K562 (cell line): ENCODE data around the gene SLC17A1. TPM values are rescaled to one million over a fixed set of nuclear protein-coding genes. Genes with fewer than 3 reads are reported as not detected.

Source experiments
- ATAC-seq: fragments of 200-7000 bp; cut with Tn5 transposase; 3 replicates; pipeline ENCODE4 v1.9.1; 2020; ENCODE audit warnings: moderate library complexity
- BruUV-seq: library from RNA; stranded (reverse); fragments of 400-500 nt; replicated peaks from 2 replicates; lab custom pipeline; 2021; lab: Mats Ljungman, UMichigan
- CTCF ChIA-PET: fragments of 300-600 bp; formaldehyde crosslinking; extraction: SDS; loops from one replicate; lab custom pipeline; 2021; ENCODE audit warnings: low intra/inter-chr PET ratio; lab: Yijun Ruan, JAX
- POLR2A ChIA-PET: fragments of 300-600, 350-650 bp; sonication (Branson Sonifier 250); formaldehyde crosslinking; extraction: SDS; loops from one replicate; lab custom pipeline; 2021; ENCODE audit warnings: antibody characterized with exemption, inconsistent platforms; lab: Yijun Ruan, JAX
- DNase-seq, 4 experiments: peaks; one replicate each; pipeline versions ENCODE4 v3.0.0 to v3.0.0-alpha.2; 2011 to 2018; ENCODE audit warnings: low spot score in 3 of 4, mixed read lengths in 3 of 4; ENCODE audit errors: extremely low read depth in 1 of 4
- FAIRE-seq: peaks from 2 replicates; lab custom pipeline; 2011; peaks lifted over from hg19 to GRCh38; lab: Jason Lieb, UNC
- H2AFZ ChIP-seq: 2 replicates; pipeline ENCODE4 v1.6.0; 2011; ENCODE audit warnings: low read depth, low read length, control low read depth, inconsistent platforms
- H3K27ac ChIP-seq: fragments of 200-600 bp; 3 replicates; pipeline ENCODE4 v1.8.0; 2011; ENCODE audit warnings: low read depth, mild to moderate bottlenecking, control low read depth, inconsistent platforms, low read length, moderate library complexity, mixed read lengths; ENCODE audit errors: extremely low read depth
- H3K27me3 ChIP-seq, 2 experiments: fragments of 300-600 bp in 1 of 2; 2 replicates in 1 of 2; 3 replicates in 1 of 2; pipeline versions ENCODE4 v1.6.0 to v1.8.0; 2011; ENCODE audit warnings: inconsistent platforms in 2 of 2, low read length in 2 of 2, mild to moderate bottlenecking in 1 of 2, mixed read lengths in 1 of 2, moderate library complexity in 1 of 2; ENCODE audit not compliant: control insufficient read depth in 2 of 2, insufficient read depth in 2 of 2
- H3K36me3 ChIP-seq: fragments of 300-600 bp; 3 replicates; pipeline ENCODE4 v1.8.0; 2011; ENCODE audit warnings: mild to moderate bottlenecking, low read length, inconsistent platforms; ENCODE audit not compliant: control insufficient read depth, insufficient read depth
- H3K4me1 ChIP-seq, 2 experiments: fragments of 200-600 bp in 1 of 2; replicated peaks in 1 of 2; 2 replicates in 1 of 2; 3 replicates in 1 of 2; pipeline versions ENCODE4 v1.5.1 to v1.8.0; 2011; ENCODE audit warnings: inconsistent platforms in 2 of 2, low read length in 2 of 2, mild to moderate bottlenecking in 1 of 2, mixed read lengths in 1 of 2, moderate library complexity in 1 of 2; ENCODE audit not compliant: control insufficient read depth in 2 of 2, insufficient read depth in 2 of 2
- H3K4me2 ChIP-seq: 2 replicates; pipeline ENCODE4 v1.6.1; 2011; ENCODE audit warnings: low read length, control low read depth, inconsistent platforms, mixed read lengths; ENCODE audit not compliant: insufficient read depth
- H3K4me3 ChIP-seq: fragments of 200-600 bp; sonication (generic), shearing (Covaris generic); 2 replicates; pipeline ENCODE4 v1.5.1; 2016; ENCODE audit warnings: control low read depth, inconsistent platforms
- H3K79me2 ChIP-seq: fragments of 200-600 bp; 3 replicates; pipeline ENCODE4 v1.8.0; 2011; ENCODE audit warnings: low read length, inconsistent platforms; ENCODE audit not compliant: control insufficient read depth, insufficient read depth
- H3K9ac ChIP-seq, 2 experiments: 2 replicates each; pipeline versions ENCODE4 v1.6.0 to v1.6.1; 2011; ENCODE audit warnings: low read depth in 2 of 2, low read length in 2 of 2, control low read depth in 1 of 2, inconsistent platforms in 1 of 2, mild to moderate bottlenecking in 1 of 2, mixed read lengths in 1 of 2; ENCODE audit not compliant: insufficient read depth in 1 of 2
- H3K9me1 ChIP-seq: one replicate; pipeline ENCODE4 v1.6.0; 2011; ENCODE audit warnings: inconsistent platforms, mild to moderate bottlenecking, low read length, moderate library complexity; ENCODE audit not compliant: control insufficient read depth, insufficient read depth
- H3K9me3 ChIP-seq: replicated peaks from 2 replicates; pipeline ENCODE4 v1.5.1; 2011; ENCODE audit warnings: low read depth, low read length, inconsistent platforms; ENCODE audit not compliant: control insufficient read depth, insufficient read depth
- H4K20me1 ChIP-seq: replicated peaks from 2 replicates; pipeline ENCODE4 v1.6.1; 2011; ENCODE audit warnings: low read length, inconsistent platforms, mixed read lengths; ENCODE audit not compliant: control insufficient read depth, insufficient read depth
- ARNT ChIP-seq, 2 experiments: fragments of 450-650 bp; IDR thresholded peaks; 2 replicates each; pipeline ENCODE4 v1.6.1; 2016; ENCODE audit warnings: mild to moderate bottlenecking in 1 of 2
- BACH1 ChIP-seq: fragments of 200-800 bp; sonication (Bioruptor generic); IDR thresholded peaks from 2 replicates; pipeline ENCODE4 v1.6.1; 2016; ENCODE audit warnings: missing genetic modification characterization, missing compliant biosample characterization
- BCOR ChIP-seq: fragments of 450-650 bp; IDR thresholded peaks from 2 replicates; pipeline ENCODE4 v1.6.1; 2016
- BRF1 ChIP-seq: IDR thresholded peaks from 3 replicates; pipeline ENCODE4 v1.6.1; 2011; ENCODE audit warnings: borderline replicate concordance, mild to moderate bottlenecking; ENCODE audit not compliant: insufficient read length; ENCODE audit errors: extremely low read depth
- CBFA2T3 ChIP-seq: fragments of 450-650 bp; IDR thresholded peaks from 2 replicates; pipeline ENCODE4 v1.6.1; 2017
- CREB1 ChIP-seq, 2 experiments: sonication (generic) in 1 of 2; formaldehyde crosslinking in 1 of 2; IDR thresholded peaks; 2 replicates each; pipeline versions ENCODE4 v1.6.1 to v1.8.0; 2012 to 2022; ENCODE audit warnings: inconsistent platforms in 1 of 2, mild to moderate bottlenecking in 1 of 2, missing genetic modification reagents in 1 of 2, moderate library complexity in 1 of 2
- ELF1 ChIP-seq: fragments of 200-800 bp; sonication (Bioruptor generic); IDR thresholded peaks from 2 replicates; pipeline ENCODE4 v1.6.1; 2016; ENCODE audit warnings: missing genetic modification characterization, missing compliant biosample characterization
- LEF1 ChIP-seq: fragments of 450-650 bp; IDR thresholded peaks from 2 replicates; pipeline ENCODE4 v1.6.1; 2016; ENCODE audit warnings: mild to moderate bottlenecking
- MED1 ChIP-seq: sonication (generic); formaldehyde crosslinking; IDR thresholded peaks from 2 replicates; pipeline ENCODE4 v1.8.1; 2023; ENCODE audit warnings: missing genetic modification reagents, borderline replicate concordance
- PHF20 ChIP-seq: fragments of 450-650 bp; IDR thresholded peaks from 2 replicates; pipeline ENCODE4 v1.6.1; 2018; ENCODE audit not compliant: partially characterized antibody
- RBFOX2 ChIP-seq: fragments of 200-400 bp; formaldehyde crosslinking; IDR thresholded peaks from 2 replicates; pipeline ENCODE4 v1.6.1; 2017; ENCODE audit warnings: low read depth, mild to moderate bottlenecking, low read length, moderate library complexity
- RBM22 ChIP-seq: fragments of 200-400 bp; formaldehyde crosslinking; IDR thresholded peaks from 2 replicates; pipeline ENCODE4 v1.6.1; 2018; ENCODE audit warnings: low read length, low read depth; ENCODE audit not compliant: poor library complexity, severe bottlenecking
- ZKSCAN1 ChIP-seq: fragments of 150-350 bp; IDR thresholded peaks from 2 replicates; pipeline ENCODE4 v1.6.1; 2016; ENCODE audit warnings: low read depth, low read length
- ZNF146 ChIP-seq: IDR thresholded peaks from one replicate; pipeline ENCODE4 v1.6.1; 2018; ENCODE audit warnings: missing compliant biosample characterization; ENCODE audit not compliant: unreplicated experiment
- WGBS: fragments of 100-300 bp; shearing (Covaris generic); methylation state at CpG from one replicate; pipeline ENCODE4 v1.1.6; 2016; ENCODE audit warnings: low coverage, mixed read lengths; ENCODE audit not compliant: insufficient coverage; ENCODE audit errors: missing lambda C conversion rate; 5-methylcytosine and 5-hydroxymethylcytosine counted together
- in situ Hi-C: fragments of 300-500 bp; cut with MboI; formaldehyde crosslinking; loops from 4 replicates; pipeline ENCODE4 v1.15.0; 2018; ENCODE audit warnings: inconsistent platforms, mixed read lengths
- intact Hi-C: fragments of 100-400 bp; cut with micrococcal nuclease; formaldehyde crosslinking; loops from 2 replicates; pipeline ENCODE4 v1.14.2; 2022
- polyA plus RNA-seq, 8 experiments: library from polyadenylated mRNA; depleted of rRNA in 4 of 8; stranded (reverse) in 5 of 8; unstranded in 3 of 8; fragments of >200 nt; fragmentation: Nextera tagmentation in 2 of 8; fragmentation: Illumina TruSeq in 1 of 8; extraction: Ambion mirVana in 2 of 8; extraction: Trizol in 1 of 8; gene quantifications; 2 replicates each; pipeline versions ENCODE4 v1.2.1 to v1.2.3, GENCODE V29; 2011 to 2014; ENCODE audit warnings: inconsistent platforms in 1 of 8, missing spikeins in 1 of 8
- total RNA-seq, 7 experiments: library from RNA; depleted of rRNA in 6 of 7; stranded (reverse); fragments of >200 nt in 6 of 7; fragmentation: Illumina TruSeq in 2 of 7; extraction: Trizol in 2 of 7; gene quantifications; 2 replicates each; pipeline versions ENCODE4 v1.2.1 to v1.2.3, GENCODE V29; 2011 to 2021; ENCODE audit warnings: low replicate concordance in 1 of 7
- TF ChIP-seq, protein P1 (sequence below): fragments of 250-450 bp; sonication (Bioruptor Pico); IDR thresholded peaks from 2 replicates; pipeline ENCODE4 v1.5.0; 2021
- TF ChIP-seq, protein P2 (sequence below): fragments of 450-650 bp; IDR thresholded peaks from 2 replicates; pipeline ENCODE4 v1.6.1; 2017; ENCODE audit warnings: antibody characterized with exemption

SLC17A1 gene
- total and polyA plus RNA-seq, 9 of the 15 experiments (the other 6 are each of a cell fraction or from before 2014, with no cell fraction given) = not detected

DNA sequence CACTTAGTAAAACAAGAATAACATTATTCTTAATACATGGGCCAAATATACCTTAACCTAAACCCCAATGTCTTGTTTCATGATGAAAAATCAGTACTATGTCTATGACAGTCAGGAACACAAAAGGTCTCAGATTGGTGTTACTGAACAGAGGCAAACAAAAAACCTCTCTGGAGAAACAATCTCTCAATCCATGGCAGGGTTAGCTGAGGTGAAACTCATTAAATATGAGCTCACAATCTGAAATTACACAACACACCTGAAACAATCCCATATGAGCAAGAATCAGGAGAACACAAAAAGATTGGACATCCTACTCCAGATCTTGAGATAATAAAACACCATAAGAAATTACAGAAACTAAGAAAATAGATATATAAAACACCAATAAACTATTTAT lies 83.8 kb downstream of the SLC17A1 start:
- ChIA-PET POLR2A (interaction anchor here (0.6 kb wide), 1 partner anchor 24 kb away, joined by 3 read pairs; no protein-coding TSS in a partner anchor), CTCF (no interaction called here)
- TF ChIP-seq MED1 (CRISPR knock-in tag) = no peak
- no peak for TF ChIP-seq PHF20
- TF ChIP-seq ARNT (IDR thresholded peaks at IDR 0.05) = no peak
- no peak for TF ChIP-seq LEF1
- no peak for TF ChIP-seq BACH1
- TF ChIP-seq RBM22 = no peak
- no peak for TF ChIP-seq ZNF146 (CRISPR knock-in tag)
- no peak for TF ChIP-seq BRF1
- in situ Hi-C loops = no loop called here
- Histone ChIP-seq H3K4me1 (no peaks in the 10 kb centered on the region), H4K20me1 (no peaks in the 10 kb centered on the region), H3K4me2 (no peak overlapping the region), H3K4me3 (no peak overlapping the region), H3K27me3 (no peaks in the 10 kb centered on the region), H3K9me1 (no peaks in the 10 kb centered on the region), H3K27ac (no peak overlapping the region), H2AFZ (no peak overlapping the region), H3K9me3 (no peaks in the 10 kb centered on the region), H3K79me2 (no peaks in the 10 kb centered on the region), H3K9ac (no peak overlapping the region), H3K36me3 (no peaks in the 10 kb centered on the region)
- intact Hi-C loops = no loop called here
- BruUV-seq = no TSS peak
- ATAC-seq (no peak), FAIRE-seq (no peak), DNase-seq (no peak)

DNA sequence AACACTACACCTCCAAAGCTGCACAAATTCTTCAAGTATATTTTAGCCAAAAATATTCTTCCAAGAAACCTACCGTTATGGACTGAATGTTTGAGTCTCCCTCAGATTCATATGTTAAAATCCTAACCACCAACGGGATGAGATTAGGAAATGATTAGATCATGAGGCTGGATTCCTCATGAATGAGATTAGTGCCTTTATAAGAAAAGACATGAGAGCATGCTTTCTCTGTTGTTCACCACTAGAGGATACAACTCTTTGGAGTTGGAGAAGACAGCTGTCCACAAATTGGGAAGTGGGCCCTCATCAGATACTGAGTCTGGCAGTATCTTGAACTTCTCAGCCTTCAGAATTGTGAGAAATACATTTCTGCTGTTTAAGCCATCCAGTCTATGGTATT lies 84.4 kb downstream of the SLC17A1 start:
- Histone ChIP-seq H3K4me3 (no peak overlapping the region), H3K27me3 (no peaks in the 10 kb centered on the region), H4K20me1 (no peaks in the 10 kb centered on the region), H3K36me3 (no peaks in the 10 kb centered on the region), H3K27ac (no peak overlapping the region), H3K9ac (no peak overlapping the region), H3K4me2 (no peak overlapping the region), H2AFZ (no peak overlapping the region), H3K9me1 (no peaks in the 10 kb centered on the region), H3K4me1 (no peaks in the 10 kb centered on the region), H3K9me3 (no peaks in the 10 kb centered on the region), H3K79me2 (no peaks in the 10 kb centered on the region)
- no peak for DNase-seq
- ChIA-PET POLR2A (interaction anchor here (0.5 kb wide), 1 partner anchor 242 kb away, joined by 3 read pairs; no protein-coding TSS in a partner anchor), CTCF (no interaction called here)
- 3% methylated on average over 2 of the region's 2 CpGs for WGBS
- intact Hi-C loops = no loop called here
- FAIRE-seq = no peak
- in situ Hi-C loops = no loop called here
- no peak for ATAC-seq
- BruUV-seq = no TSS peak
- TF ChIP-seq, protein P1, sequence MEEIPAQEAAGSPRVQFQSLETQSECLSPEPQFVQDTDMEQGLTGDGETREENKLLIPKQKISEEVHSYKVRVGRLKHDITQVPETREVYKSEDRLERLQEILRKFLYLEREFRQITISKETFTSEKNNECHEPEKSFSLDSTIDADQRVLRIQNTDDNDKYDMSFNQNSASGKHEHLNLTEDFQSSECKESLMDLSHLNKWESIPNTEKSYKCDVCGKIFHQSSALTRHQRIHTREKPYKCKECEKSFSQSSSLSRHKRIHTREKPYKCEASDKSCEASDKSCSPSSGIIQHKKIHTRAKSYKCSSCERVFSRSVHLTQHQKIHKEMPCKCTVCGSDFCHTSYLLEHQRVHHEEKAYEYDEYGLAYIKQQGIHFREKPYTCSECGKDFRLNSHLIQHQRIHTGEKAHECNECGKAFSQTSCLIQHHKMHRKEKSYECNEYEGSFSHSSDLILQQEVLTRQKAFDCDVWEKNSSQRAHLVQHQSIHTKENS = no peak
- TF ChIP-seq ELF1 (no peak), RBFOX2 (no peak), CREB1 (IDR thresholded peaks at IDR 0.05) (no peak), CREB1 (CRISPR knock-in tag; IDR thresholded peaks at IDR 0.05) (no peak), CBFA2T3 (no peak), ZKSCAN1 (no peak), BCOR (no peak)
- TF ChIP-seq, protein P2, sequence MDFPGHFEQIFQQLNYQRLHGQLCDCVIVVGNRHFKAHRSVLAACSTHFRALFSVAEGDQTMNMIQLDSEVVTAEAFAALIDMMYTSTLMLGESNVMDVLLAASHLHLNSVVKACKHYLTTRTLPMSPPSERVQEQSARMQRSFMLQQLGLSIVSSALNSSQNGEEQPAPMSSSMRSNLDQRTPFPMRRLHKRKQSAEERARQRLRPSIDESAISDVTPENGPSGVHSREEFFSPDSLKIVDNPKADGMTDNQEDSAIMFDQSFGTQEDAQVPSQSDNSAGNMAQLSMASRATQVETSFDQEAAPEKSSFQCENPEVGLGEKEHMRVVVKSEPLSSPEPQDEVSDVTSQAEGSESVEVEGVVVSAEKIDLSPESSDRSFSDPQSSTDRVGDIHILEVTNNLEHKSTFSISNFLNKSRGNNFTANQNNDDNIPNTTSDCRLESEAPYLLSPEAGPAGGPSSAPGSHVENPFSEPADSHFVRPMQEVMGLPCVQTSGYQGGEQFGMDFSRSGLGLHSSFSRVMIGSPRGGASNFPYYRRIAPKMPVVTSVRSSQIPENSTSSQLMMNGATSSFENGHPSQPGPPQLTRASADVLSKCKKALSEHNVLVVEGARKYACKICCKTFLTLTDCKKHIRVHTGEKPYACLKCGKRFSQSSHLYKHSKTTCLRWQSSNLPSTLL = no peak
